ENCODE data around the gene FILIP1.

Gene FILIP1

GRCh38 chr6:75493400-75494064 is at the start of gene FILIP1:
FILIP1 (minus strand) TSS chr6:75493800; CDS start chr6:75414972, 78,828 bp downstream.
- peak; percentile 9 for DNase-seq (ENCODE audit: low spot score)

GRCh38 chr6:75543311-75543710 is 49.7 kb upstream of the FILIP1 start:
- DNase-seq (ENCODE audit: low spot score), result no peak

GRCh38 chr6:75539136-75539535 is 45.5 kb upstream of the FILIP1 start:
- DNase-seq (ENCODE audit: low spot score), result no peak

GRCh38 chr6:75532521-75532920 is 38.9 kb upstream of the FILIP1 start:
- peak; percentile 32 for DNase-seq (ENCODE audit: low spot score)

GRCh38 chr6:75531174-75531573 is 37.6 kb upstream of the FILIP1 start:
- no peak for DNase-seq (ENCODE audit: low spot score)

- no peak for DNase-seq (ENCODE audit: low spot score)
Measured at GRCh38 chr6:75530696-75531095, 37.1 kb upstream of the FILIP1 start.

GRCh38 chr6:75528423-75528822 is 34.8 kb upstream of the FILIP1 start:
- DNase-seq (ENCODE audit: low spot score), result peak; percentile 23

- peak; percentile 64 for DNase-seq (ENCODE audit: low spot score)
Measured at GRCh38 chr6:75526502-75527127, 33.0 kb upstream of the FILIP1 start.

GRCh38 chr6:75525682-75526081 is 32.1 kb upstream of the FILIP1 start:
- no peak for DNase-seq (ENCODE audit: low spot score)

- DNase-seq (ENCODE audit: low spot score), result peak; percentile 38
Measured at GRCh38 chr6:75524322-75524972, 30.8 kb upstream of the FILIP1 start.

- DNase-seq (ENCODE audit: low spot score), result no peak
Measured at GRCh38 chr6:75516757-75517156, 23.2 kb upstream of the FILIP1 start.

GRCh38 chr6:75512591-75512990 is 19.0 kb upstream of the FILIP1 start:
- DNase-seq (ENCODE audit: low spot score), result no peak

GRCh38 chr6:75505424-75505823 is 11.8 kb upstream of the FILIP1 start:
- no peak for DNase-seq (ENCODE audit: low spot score)

GRCh38 chr6:75504465-75505222 is 11.0 kb upstream of the FILIP1 start:
- DNase-seq (ENCODE audit: low spot score), result peak; percentile 24

- no peak for DNase-seq (ENCODE audit: low spot score)
Measured at GRCh38 chr6:75503291-75503690, 9.7 kb upstream of the FILIP1 start.

GRCh38 chr6:75502884-75503283 is 9.3 kb upstream of the FILIP1 start:
- DNase-seq (ENCODE audit: low spot score), result no peak

- no peak for DNase-seq (ENCODE audit: low spot score)
Measured at GRCh38 chr6:75501756-75502155, 8.2 kb upstream of the FILIP1 start.

- DNase-seq (ENCODE audit: low spot score), result no peak
Measured at GRCh38 chr6:75499640-75500039, 6.0 kb upstream of the FILIP1 start.

- no peak for DNase-seq (ENCODE audit: low spot score)
Measured at GRCh38 chr6:75498862-75499261, 5.3 kb upstream of the FILIP1 start.

GRCh38 chr6:75497994-75498393 is 4.4 kb upstream of the FILIP1 start:
- DNase-seq (ENCODE audit: low spot score), result no peak

- DNase-seq (ENCODE audit: low spot score), result no peak
Measured at GRCh38 chr6:75495011-75495410, 1.4 kb upstream of the FILIP1 start.

GRCh38 chr6:75494290-75494689 is 690 bp upstream of the FILIP1 start:
- DNase-seq (ENCODE audit: low spot score), result no peak
